BLaER1 treated with 17β-estradiol and CSF1 and Interleukin-3, amounts not matched to agents 10 nM and 100 nM (cell line): ENCODE results near the gene PTDSS2.

Experiments
- H3K27ac ChIP-seq, 11 experiments: shearing (Covaris generic); formaldehyde crosslinking; 2 replicates each; pipeline ENCODE4 v1.8.1; 2022
- H3K27me3 ChIP-seq, 11 experiments: shearing (Covaris generic); formaldehyde crosslinking; 2 replicates each; pipeline ENCODE4 v1.8.1; 2022
- H3K36me3 ChIP-seq, 11 experiments: shearing (Covaris generic); formaldehyde crosslinking; 2 replicates each; pipeline ENCODE4 v1.8.1; 2022
- H3K4me1 ChIP-seq, 10 experiments: shearing (Covaris generic); formaldehyde crosslinking; 2 replicates each; pipeline ENCODE4 v1.8.1; 2022
- H3K4me2 ChIP-seq, 11 experiments: shearing (Covaris generic); formaldehyde crosslinking; 2 replicates each; pipeline ENCODE4 v1.8.1; 2022
- H3K4me3 ChIP-seq, 10 experiments: shearing (Covaris generic); formaldehyde crosslinking; 2 replicates each; pipeline ENCODE4 v1.8.1; 2022
- H3K9ac ChIP-seq, 11 experiments: shearing (Covaris generic); formaldehyde crosslinking; 2 replicates each; pipeline ENCODE4 v1.8.1; 2022
- H3K9me3 ChIP-seq, 11 experiments: shearing (Covaris generic); formaldehyde crosslinking; replicated peaks in 1 of 11; 2 replicates each; pipeline ENCODE4 v1.8.1; 2022
- H4K20me1 ChIP-seq, 11 experiments: shearing (Covaris generic); formaldehyde crosslinking; 2 replicates each; pipeline ENCODE4 v1.8.1; 2022
- Cebpa-rat ChIP-seq, 11 experiments: shearing (Covaris generic); IDR thresholded peaks; 2 replicates each; pipeline ENCODE4 v1.8.1; 2022

Gene PTDSS2

DNA sequence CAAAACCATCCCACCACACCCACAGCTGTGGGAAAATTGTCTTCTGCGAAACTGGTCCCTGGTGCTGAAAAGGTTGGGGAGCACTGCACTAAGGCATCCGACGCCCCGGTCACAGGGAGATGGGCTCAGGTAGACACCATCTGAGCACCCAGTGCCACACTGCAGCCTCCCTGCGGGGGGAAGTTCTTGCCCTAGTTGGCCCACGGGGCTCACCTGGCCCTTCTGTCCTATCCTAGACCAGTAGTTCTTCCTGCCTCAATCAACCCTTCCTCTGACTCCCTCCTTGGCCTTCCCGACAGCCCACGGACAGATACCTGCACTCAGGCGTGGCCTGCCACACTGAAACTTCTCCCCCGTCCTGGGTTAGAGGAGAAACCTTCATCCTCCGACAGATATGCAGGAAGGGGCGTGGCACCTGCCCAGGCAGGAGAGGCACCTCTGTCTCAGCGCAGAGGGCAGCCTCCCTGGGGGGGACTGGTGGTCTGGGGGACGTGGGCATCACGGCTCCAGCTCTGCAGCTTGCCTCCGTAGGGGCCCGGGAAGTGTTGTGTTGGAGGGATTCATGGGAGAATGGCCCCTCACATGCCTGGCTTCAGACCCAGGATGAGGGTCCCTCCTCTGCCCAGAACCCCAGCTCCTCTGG lies 12.7 kb upstream of the PTDSS2 start:
- peaks cover 0 to 5% (median 0%) of the 10 kb centered on the region in 11 experiments; a peak in 1 of 22 replicates for H3K9me3 ChIP-seq
- H3K27me3 ChIP-seq: peaks cover 0 to under 1% (median 0%) of the 10 kb centered on the region in 11 experiments; a peak in 1 of 22 replicates
- no peak overlapping the region for H3K4me3 ChIP-seq
- no peak overlapping the region; a peak in 1 of 22 replicates for H3K9ac ChIP-seq
- no peak overlapping the region for H3K27ac ChIP-seq
- H3K4me1 ChIP-seq: peaks cover 12 to 31% (median 24%) of the 10 kb centered on the region in 10 experiments; a peak in 18 of 20 replicates
- H3K4me2 ChIP-seq: peak overlapping the region in 3 of 11 experiments; percentile 1 to 24 (median 7); a peak in 1 of 22 replicates
- no peaks in the 10 kb centered on the region; a peak in 1 of 22 replicates for H4K20me1 ChIP-seq
- no peaks in the 10 kb centered on the region for H3K36me3 ChIP-seq
- no peak for TF ChIP-seq Cebpa-rat (IDR thresholded peaks at IDR 0.05)

DNA sequence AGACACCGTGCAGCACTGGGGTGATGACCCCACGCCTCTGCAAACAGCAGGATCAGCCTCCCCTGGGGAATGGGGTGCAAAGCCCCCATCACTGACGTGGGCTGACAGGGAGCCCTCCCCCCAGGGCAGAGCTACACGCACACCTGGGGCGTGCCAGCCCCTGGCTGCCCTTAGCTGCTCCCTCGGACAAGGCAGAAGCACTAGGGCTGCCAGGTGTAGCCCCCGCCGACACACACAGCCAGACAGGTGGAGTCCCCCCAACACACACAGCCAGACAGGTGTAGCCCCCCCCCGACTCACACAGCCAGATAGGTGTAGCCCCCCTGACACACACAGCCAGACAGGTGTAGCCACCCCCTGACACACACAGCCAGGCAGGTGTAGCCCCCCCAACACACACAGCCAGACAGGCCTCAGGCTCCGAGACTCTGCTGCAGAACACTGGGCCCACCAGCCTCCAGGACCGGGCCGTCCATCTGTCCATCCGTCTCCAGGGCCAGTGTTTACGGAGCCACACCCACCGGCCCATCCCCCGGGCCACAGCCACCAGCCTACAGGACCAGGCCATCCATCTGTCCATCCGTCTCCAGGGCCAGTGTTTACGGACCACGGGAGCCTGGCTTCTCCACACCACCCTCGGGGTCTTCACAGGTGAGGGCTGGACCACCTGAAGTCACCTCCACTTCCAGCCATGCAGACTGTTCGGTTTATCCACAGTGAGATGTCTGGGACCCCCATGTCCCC lies 11.8 kb upstream of the PTDSS2 start:
- peaks cover 0 to 7% (median 0%) of the 10 kb centered on the region in 11 experiments; a peak in 4 of 22 replicates for H3K27me3 ChIP-seq
- H3K9ac ChIP-seq: no peak overlapping the region; a peak in 1 of 22 replicates
- no peaks in the 10 kb centered on the region; a peak in 1 of 22 replicates for H4K20me1 ChIP-seq
- no peak for TF ChIP-seq Cebpa-rat (IDR thresholded peaks at IDR 0.05)
- H3K27ac ChIP-seq: no peak overlapping the region
- no peak overlapping the region for H3K4me3 ChIP-seq
- H3K4me1 ChIP-seq: peaks cover 12 to 40% (median 32%) of the 10 kb centered on the region in 10 experiments; a peak in 18 of 20 replicates
- H3K36me3 ChIP-seq: no peaks in the 10 kb centered on the region
- peaks cover 0 to 5% (median 0%) of the 10 kb centered on the region in 11 experiments; a peak in 1 of 22 replicates for H3K9me3 ChIP-seq
- 0 out of 22 replicates have a peak overlapping the region, but pooled peaks of 2 of the 11 experiments have one; percentile 1 to 7 for H3K4me2 ChIP-seq

DNA sequence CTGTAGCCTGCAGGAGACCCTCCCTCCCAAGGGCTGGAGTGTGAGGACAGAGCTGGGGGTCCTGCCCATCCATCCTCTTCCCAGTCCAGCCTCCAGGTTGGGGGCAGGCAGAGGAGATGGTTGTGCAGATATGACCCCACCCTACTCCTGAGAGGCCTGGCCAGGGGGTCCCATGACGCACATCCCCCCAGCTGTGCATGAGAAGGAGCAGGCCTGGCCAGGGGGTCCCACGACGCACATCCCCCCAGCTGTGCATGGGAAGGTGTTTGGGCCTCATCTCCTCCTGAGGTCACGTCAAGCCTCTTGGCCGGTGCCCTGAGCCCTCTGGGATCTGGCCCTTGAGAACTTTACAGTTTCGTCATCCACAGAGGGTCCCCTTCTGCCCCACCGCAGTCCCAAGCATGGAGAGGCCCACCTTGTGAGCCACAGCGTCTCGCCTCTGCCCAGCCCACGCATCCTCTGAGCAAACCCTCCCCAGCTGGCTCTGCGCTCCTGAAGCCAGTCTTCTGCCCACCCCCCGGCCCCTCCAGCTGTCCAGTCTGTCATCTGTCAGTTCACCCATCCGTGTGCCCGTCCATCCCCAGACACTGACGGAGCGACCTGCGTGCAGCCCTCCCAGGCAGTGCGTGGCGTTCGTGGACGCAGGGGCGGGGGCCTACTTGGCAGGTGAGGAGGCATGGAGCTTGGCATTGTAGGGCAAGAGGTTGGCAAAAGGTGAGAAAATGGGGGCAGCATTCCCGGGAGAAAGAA lies 10.6 kb upstream of the PTDSS2 start:
- Histone ChIP-seq H3K9ac (no peak overlapping the region), H3K36me3 (no peaks in the 10 kb centered on the region), H3K27me3 (peaks cover 0 to 7% (median 0%) of the 10 kb centered on the region in 11 experiments; a peak in 4 of 22 replicates), H3K27ac (no peak overlapping the region), H3K4me3 (no peak overlapping the region), H3K4me1 (peaks cover 20 to 51% (median 42%) of the 10 kb centered on the region in 10 experiments), H4K20me1 (no peaks in the 10 kb centered on the region; a peak in 1 of 22 replicates), H3K4me2 (no peak overlapping the region), H3K9me3 (peaks cover 0 to 5% (median 0%) of the 10 kb centered on the region in 11 experiments; a peak in 1 of 22 replicates)
- no peak for TF ChIP-seq Cebpa-rat (IDR thresholded peaks at IDR 0.05)

DNA sequence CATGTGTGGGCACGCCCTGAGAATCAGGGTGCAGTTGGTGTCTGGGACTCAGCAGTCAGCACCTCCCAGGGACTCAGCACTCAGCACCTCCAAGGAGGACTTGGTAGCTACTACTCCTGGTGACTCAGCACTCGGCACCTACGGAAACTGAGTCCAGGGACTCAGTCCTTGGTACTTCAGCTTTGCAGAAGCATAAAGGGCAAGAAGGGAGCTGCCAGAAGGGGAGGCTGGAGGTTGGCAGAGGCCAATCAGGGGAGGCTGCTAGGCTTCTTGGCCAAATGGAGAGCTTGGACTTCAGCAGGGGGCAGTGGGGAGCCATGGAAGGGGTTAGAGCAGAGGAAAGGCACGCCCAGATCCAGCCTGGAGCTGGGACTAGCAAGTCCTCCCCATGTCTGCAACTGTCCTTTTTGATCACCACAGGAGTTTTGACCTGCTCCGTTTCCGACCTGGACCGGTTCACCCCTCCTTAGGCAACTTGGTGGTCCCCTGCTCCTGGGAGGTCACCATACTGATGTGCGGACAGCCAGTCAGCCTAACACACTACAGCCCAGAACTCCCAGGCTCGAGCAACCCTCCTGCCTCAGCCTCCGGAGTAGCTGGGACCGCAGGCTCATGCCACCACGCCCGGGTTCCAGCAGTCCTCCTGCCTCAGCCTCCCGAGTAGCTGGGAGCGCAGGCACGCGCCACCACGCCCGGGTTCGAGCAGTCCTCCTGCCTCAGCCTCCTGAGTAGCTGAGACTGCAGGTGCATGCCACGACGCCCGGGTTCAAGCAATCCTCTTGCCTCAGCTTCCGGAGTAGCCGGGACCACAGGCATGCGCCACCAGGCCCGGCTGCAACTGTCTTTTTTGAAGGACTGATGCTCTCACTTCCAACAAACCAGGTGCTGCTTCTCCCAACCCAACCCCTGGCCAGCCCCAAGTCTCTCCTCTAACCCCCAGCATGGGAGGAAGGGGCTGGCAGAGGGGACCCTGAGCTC lies 9.7 kb upstream of the PTDSS2 start:
- peaks cover 23 to 52% (median 43%) of the 10 kb centered on the region in 10 experiments for H3K4me1 ChIP-seq
- H3K27ac ChIP-seq: no peak overlapping the region
- no peak overlapping the region; a peak in 1 of 20 replicates for H3K4me3 ChIP-seq
- H3K36me3 ChIP-seq: no peaks in the 10 kb centered on the region
- peak overlapping the region in 10 of 11 experiments; percentile 70 to 89 (median 83); a peak in 18 of 22 replicates for H3K4me2 ChIP-seq
- peaks cover 0 to 5% (median 0%) of the 10 kb centered on the region in 11 experiments; a peak in 1 of 22 replicates for H3K9me3 ChIP-seq
- peak overlapping the region in 3 of 11 experiments; percentile 54 to 63 (median 62); a peak in 2 of 22 replicates for H3K9ac ChIP-seq
- no peak for TF ChIP-seq Cebpa-rat (IDR thresholded peaks at IDR 0.05)
- no peaks in the 10 kb centered on the region for H4K20me1 ChIP-seq
- H3K27me3 ChIP-seq: peaks cover 0 to 7% (median 0%) of the 10 kb centered on the region in 11 experiments; a peak in 4 of 22 replicates

DNA sequence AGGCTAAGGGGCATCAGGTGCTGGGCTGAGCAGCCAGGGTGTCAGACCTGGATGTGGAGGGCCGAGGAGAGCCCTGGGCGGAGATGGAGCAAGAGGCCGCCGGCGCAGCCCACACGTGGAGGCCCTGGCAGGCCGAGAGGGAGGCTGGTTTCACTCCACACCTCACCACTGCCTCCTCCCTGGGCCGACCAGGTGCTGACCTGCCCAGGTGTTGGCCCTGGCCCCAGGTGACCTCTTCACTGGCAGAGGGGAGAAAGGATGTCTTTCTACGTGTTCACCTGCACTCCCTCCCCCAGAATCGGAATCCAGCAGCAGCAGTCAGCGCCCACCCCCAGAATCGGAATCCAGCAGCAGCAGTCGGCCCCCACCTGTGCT lies 9.0 kb upstream of the PTDSS2 start:
- TF ChIP-seq Cebpa-rat (IDR thresholded peaks at IDR 0.05): no peak
- Histone ChIP-seq H3K36me3 (no peaks in the 10 kb centered on the region), H3K4me3 (peak overlapping the region in 4 of 10 experiments; percentile 33 to 59 (median 51); a peak in 5 of 20 replicates), H4K20me1 (no peaks in the 10 kb centered on the region), H3K9me3 (peaks cover 0 to 5% (median 0%) of the 10 kb centered on the region in 11 experiments; a peak in 1 of 22 replicates), H3K27ac (no peak overlapping the region), H3K4me1 (peaks cover 23 to 52% (median 43%) of the 10 kb centered on the region in 10 experiments), H3K9ac (peak overlapping the region in 8 of 11 experiments; percentile 15 to 63 (median 54); a peak in 8 of 22 replicates), H3K4me2 (peak overlapping the region; percentile 70 to 89 (median 83); a peak in 21 of 22 replicates), H3K27me3 (peaks cover 0 to 7% (median 0%) of the 10 kb centered on the region in 11 experiments; a peak in 4 of 22 replicates)

DNA sequence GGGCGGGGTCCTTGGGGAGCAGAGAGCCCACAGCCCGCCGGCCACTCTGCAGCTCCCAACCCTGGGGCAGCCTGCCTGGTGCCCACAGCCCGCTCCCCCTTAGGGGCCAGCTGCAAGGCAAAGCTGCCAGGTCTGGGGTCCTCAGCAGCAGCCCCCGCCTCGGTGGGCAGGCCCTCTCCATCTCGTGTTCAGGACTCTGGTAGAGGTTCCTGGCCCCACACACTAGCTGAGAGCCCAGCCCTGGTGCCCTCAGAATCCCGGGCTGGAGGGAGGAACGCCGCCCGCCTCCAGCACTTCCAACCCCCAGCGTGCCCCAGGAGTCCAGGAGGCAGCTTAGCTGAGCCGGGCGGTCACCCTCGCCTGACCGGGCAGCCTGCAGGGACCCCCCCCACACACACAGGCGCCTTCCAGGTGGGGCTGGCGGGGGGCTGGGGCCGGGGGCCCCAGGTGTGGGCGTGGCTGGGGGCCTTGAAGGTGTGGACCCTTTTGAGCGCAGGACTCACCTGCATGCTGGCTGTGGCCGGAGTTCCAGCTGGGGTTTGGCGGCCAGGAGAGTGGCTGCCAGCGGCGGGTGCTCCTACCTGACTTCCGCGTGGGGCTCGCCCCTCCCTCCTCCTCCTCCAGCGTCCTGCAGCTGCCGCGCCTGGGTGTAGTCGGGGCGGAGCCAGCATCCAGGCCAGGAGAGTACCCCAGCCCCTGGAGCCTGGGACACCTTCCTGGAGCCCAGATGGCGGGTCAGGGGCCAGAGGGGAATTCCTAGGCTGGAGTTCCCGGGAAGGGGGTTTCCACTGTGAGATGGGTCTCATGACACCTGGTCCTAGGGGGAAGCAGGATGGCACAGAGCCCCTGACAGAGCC lies 8.4 kb upstream of the PTDSS2 start, which contains the start of gene ANO9:
Gene ANO9, minus strand, starts transcription at position 594 of the 857 bp plus-strand sequence. Its CDS starts 85 bp downstream, at position 509.
- no peaks in the 10 kb centered on the region for H4K20me1 ChIP-seq
- peak within 1 kb of the TSS; percentile 70 to 96 (median 84) for H3K4me2 ChIP-seq
- H3K36me3 ChIP-seq: no peaks in the 10 kb centered on the region
- peak within 1 kb of the TSS in 9 of 11 experiments; percentile 37 to 65 (median 53); a peak in 13 of 22 replicates for H3K9ac ChIP-seq
- peak within 1 kb of the TSS in 8 of 10 experiments; percentile 33 to 59 (median 44); a peak in 14 of 20 replicates for H3K4me3 ChIP-seq
- H3K27ac ChIP-seq: peak within 1 kb of the TSS in 3 of 11 experiments; percentile 43 to 51 (median 47); a peak in 6 of 22 replicates
- H3K4me1 ChIP-seq: peaks cover 23 to 52% (median 43%) of the 10 kb centered on the region in 10 experiments
- no peak for TF ChIP-seq Cebpa-rat (IDR thresholded peaks at IDR 0.05)
- H3K27me3 ChIP-seq: peaks cover 0 to 7% (median 0%) of the 10 kb centered on the region in 11 experiments; a peak in 4 of 22 replicates
- H3K9me3 ChIP-seq: peaks cover 0 to 5% (median 0%) of the 10 kb centered on the region in 11 experiments; a peak in 1 of 22 replicates
